GM19467 (cell line): ENCODE results near the gene IL36B.

Experiments
- ATAC-seq: cut with Tn5 transposase; IDR thresholded peaks from one replicate; pipeline ENCODE4 v1.9.1; 2021; ENCODE audit warnings: mild to moderate bottlenecking, moderate library complexity; ENCODE audit not compliant: unreplicated experiment

The IL36B gene

DNA sequence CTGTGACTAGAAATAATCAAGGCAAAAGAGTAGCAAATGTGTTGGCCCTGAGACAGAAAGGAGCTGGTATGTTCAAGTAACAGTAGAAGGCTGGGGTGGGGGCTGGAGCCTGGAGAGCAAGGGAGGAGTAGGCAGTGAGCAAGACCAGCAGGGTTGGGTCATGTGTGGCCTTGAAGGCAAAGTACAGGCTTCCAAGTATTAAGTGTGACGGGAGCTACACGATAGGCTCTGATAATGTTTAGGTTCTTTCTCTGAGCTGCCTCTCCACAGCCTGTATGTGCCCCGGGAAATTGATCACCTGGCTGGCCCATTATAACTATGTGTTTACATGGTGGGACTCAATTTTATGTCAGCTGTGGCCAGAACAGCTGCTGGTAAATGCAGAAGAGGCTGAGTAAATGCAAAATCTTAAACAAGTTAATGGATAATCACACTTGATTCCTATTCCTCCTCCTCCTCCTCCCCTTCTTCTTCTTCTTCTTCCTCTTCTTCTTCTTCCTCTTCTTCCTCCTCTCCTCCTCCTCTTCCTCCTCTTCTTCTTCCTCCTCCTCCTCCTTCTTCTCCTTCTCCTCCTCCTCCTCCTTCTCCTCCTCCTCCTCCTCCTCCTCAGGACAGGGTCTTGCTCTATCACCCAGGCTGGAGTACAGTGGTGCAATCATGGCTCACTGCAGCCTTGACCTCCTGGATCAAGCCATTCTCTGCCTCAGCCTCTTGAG, 24.4 kb upstream of the IL36B start:
- no peak for ATAC-seq

DNA sequence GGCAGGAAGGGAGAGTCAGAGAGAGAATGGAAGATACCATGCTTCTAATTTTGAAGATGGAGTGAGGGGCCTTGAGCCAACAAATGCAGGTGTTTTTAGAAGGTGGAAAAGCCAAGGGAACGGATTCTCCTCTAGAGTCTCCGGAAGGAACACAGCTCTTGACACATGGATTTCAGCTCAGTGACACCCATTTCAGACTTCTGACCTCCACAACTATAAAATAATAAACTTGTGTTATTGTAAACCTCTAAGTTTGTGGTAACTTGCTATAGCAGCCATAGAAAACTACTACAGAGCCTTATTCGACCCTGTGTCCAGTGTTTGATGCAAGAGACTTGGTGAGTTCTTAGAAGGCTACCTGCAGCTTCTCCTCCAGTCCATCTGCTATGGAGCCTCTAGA, 22.9 kb upstream of the IL36B start:
- ATAC-seq: no peak

GRCh38 chr2:113075030-113075429, 22.4 kb upstream of the IL36B start:
- no peak for ATAC-seq

- ATAC-seq: no peak
Measured at GRCh38 chr2:113073325-113073834, 20.7 kb upstream of the IL36B start.

- no peak for ATAC-seq
Measured at GRCh38 chr2:113072584-113072983, 19.9 kb upstream of the IL36B start.

GRCh38 chr2:113070606-113070975, 17.9 kb upstream of the IL36B start:
- no peak for ATAC-seq

GRCh38 chr2:113069676-113070605, 17.3 kb upstream of the IL36B start:
- no peak for ATAC-seq

DNA sequence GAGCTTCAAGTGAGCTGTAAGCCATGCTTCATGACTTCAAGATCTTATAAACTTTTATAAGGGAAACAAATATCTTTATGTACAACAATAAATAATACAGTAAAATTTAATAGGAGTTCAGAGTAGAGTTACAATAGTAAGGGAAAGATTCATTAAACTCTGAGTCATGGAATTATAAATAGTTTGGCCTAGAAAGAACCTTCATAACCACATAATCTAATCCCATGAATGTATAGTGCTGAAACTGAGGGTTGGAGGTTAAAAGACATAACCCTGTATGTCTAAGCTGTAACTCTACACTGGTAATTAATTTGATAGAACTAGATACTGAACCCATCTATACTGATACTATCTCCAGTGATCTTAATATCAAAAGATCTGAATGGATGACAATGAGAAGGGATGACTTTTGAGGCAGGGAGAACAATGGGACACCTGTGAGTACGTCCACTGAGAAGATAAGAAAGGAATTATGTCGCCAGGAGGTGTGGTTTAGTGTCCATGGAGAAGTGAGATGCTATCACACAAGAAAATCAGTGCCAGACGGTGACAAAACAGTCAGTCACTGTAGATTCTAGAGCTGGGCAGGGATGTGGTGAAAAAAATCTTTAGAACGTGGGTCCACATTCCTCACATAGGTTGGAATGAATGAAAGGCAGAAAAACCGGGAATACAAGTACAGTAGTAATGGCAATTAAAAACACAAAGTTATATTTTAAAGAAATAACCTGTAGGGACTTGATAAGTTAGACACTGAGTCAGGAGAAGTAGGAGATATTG, 16.2 kb upstream of the IL36B start:
- no peak for ATAC-seq

- ATAC-seq: no peak
Measured at GRCh38 chr2:113068249-113068648, 15.6 kb upstream of the IL36B start.

DNA sequence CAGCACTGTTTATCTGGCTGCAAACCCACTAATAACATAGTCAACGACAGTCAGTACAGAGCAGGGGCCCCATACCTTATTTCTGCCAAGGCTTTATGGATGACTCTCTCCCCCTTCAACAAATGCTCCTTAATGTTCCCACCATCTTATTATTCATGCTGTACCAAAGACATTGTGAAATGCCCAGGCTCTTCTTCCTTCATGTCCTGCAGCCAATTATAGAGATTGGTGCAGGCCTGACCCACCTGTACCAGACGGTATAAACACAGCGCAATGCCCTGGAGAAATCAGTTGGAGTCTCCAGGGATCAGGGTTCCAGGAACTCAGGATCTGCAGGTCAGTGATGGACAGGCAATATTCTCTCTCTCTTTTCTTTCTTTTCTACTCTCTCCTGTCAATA, 15.0 kb upstream of the IL36B start, which contains the start of gene IL1F10:
Gene IL1F10, plus strand, starts transcription at position 290 of the 400 bp plus-strand sequence. CDS start 4,769 bp downstream, outside the sequence.
- ATAC-seq: no peak

DNA sequence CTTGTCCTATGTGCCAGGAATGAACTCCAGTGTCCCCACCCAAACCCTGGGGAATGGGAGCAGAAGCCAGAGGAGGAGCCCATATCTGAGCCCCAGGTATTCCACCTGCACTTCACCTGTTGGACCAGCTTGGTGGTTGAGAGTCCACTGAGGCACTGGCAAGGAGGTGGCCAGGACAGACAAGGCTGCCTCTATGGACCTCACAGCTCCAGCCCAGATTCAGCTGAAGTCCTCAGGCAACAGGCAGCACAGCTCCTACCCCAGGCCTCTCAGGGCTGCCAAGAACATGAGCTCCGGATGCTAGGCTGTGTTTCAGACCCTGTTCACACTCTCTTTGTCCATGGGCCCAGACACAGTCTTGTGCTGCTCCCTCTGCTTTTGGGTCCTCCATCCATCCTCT, 12.2 kb upstream of the IL36B start:
- no peak for ATAC-seq

GRCh38 chr2:113064281-113064680, 11.6 kb upstream of the IL36B start:
- no peak for ATAC-seq

GRCh38 chr2:113061896-113062770, 9.5 kb upstream of the IL36B start:
- ATAC-seq: no peak

DNA sequence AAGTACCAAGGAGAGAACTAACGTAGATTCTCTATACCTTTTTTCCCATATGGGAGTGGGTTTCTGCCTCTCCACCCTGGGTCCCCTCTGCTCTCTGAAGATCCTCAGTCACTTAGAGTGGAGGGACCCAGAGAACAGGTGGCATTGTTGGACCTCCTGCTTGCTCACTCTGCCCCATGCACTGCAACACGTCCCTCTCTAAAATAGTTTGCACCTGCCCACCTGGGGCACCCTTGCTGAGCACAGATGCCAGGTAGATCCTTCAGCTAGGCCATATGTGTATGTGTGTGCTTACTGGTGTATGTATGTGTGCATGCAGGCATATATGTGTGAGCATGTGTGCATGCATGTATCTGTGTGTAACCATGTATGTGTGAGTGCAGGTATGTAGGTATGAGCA, 8.6 kb upstream of the IL36B start:
- ATAC-seq: no peak

- ATAC-seq: no peak
Measured at GRCh38 chr2:113060796-113061195, 8.1 kb upstream of the IL36B start.

DNA sequence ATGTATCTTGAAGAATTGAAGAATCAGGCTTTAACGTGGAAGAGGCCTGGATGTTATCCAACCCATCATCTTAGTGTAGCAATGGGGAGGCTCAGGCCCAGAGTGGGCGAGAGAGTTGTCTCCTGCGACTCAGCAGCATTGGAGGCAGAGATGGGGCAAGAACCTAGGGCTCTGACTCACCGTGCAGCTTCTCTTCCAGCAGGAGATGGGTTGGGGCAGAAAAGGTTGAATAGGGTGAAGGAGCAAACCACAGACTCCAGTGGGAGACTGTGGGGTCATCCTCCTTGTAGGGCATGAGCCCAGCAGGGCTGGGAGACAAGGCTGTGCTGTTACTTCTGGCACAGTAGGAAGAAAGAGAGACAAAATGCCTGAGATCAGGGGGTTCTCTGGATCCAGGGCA, 7.7 kb upstream of the IL36B start:
- ATAC-seq: no peak

- ATAC-seq: no peak
Measured at GRCh38 chr2:113058998-113059960, 6.6 kb upstream of the IL36B start, which contains the start of gene IL36RN. Gene IL36RN, plus strand, starts transcription at chr2:113059198. Its CDS starts 241 bp downstream, at chr2:113059439.

- ATAC-seq: no peak
Measured at GRCh38 chr2:113058411-113058994, 5.8 kb upstream of the IL36B start.
